Keratinocyte (primary cell): ENCODE data around the gene NCF4. TPM values are rescaled to one million over a fixed set of nuclear protein-coding genes. Genes with fewer than 3 reads are reported as not detected.

Source experiments
- DNase-seq: peaks from one replicate; pipeline ENCODE4 v3.0.0-alpha.2; 2011; ENCODE audit warnings: low read depth, missing footprints, low spot score
- FAIRE-seq: peaks from 2 replicates; lab custom pipeline; 2011; peaks lifted over from hg19 to GRCh38; lab: Jason Lieb, UNC
- H2AFZ ChIP-seq: 2 replicates; pipeline ENCODE4 v1.6.0; 2012; ENCODE audit warnings: low read length, control low read depth, inconsistent platforms; ENCODE audit not compliant: control insufficient read depth
- H3K27ac ChIP-seq: 2 replicates; pipeline ENCODE4 v1.5.1; 2011; ENCODE audit warnings: low read length; ENCODE audit not compliant: control insufficient read depth, insufficient read depth
- H3K27me3 ChIP-seq: 3 replicates; pipeline ENCODE4 v1.6.0; 2011; ENCODE audit warnings: low read length; ENCODE audit not compliant: control insufficient read depth, insufficient read depth; ENCODE audit errors: extremely low read depth
- H3K36me3 ChIP-seq, 2 experiments: 2 replicates in 1 of 2; 3 replicates in 1 of 2; pipeline ENCODE4 v1.5.1; 2011; ENCODE audit warnings: low read length in 2 of 2, mild to moderate bottlenecking in 1 of 2; ENCODE audit not compliant: control insufficient read depth in 2 of 2, insufficient read depth in 2 of 2; ENCODE audit errors: extremely low read depth in 1 of 2
- H3K4me1 ChIP-seq: 3 replicates; pipeline ENCODE4 v1.5.1; 2011; ENCODE audit warnings: low read length; ENCODE audit not compliant: control insufficient read depth, insufficient read depth; ENCODE audit errors: extremely low read depth
- H3K4me2 ChIP-seq: 3 replicates; pipeline ENCODE4 v1.6.0; 2011; ENCODE audit warnings: low read depth, low read length; ENCODE audit not compliant: control insufficient read depth, insufficient read depth; ENCODE audit errors: extremely low read depth
- H3K4me3 ChIP-seq, 3 experiments: fragments of 200-600 bp in 1 of 3; sonication (generic) in 1 of 3; 2 replicates in 2 of 3; 3 replicates in 1 of 3; pipeline ENCODE4 v1.5.1; 2011 to 2016; ENCODE audit warnings: low read length in 3 of 3, mild to moderate bottlenecking in 3 of 3, control low read depth in 2 of 3, inconsistent platforms in 1 of 3, low read depth in 1 of 3, mixed read lengths in 1 of 3, mixed run types in 1 of 3, moderate library complexity in 1 of 3; ENCODE audit not compliant: control insufficient read depth in 2 of 3, insufficient read depth in 2 of 3; ENCODE audit errors: extremely low read depth in 1 of 3
- H3K79me2 ChIP-seq: 2 replicates; pipeline ENCODE4 v1.6.0; 2012; ENCODE audit warnings: low read length; ENCODE audit not compliant: control insufficient read depth, insufficient read depth
- H3K9ac ChIP-seq: 3 replicates; pipeline ENCODE4 v1.6.0; 2011; ENCODE audit warnings: low read length; ENCODE audit not compliant: control insufficient read depth, insufficient read depth; ENCODE audit errors: extremely low read depth
- H3K9me1 ChIP-seq: 3 replicates; pipeline ENCODE4 v1.6.0; 2011; ENCODE audit warnings: low read length; ENCODE audit not compliant: control insufficient read depth, insufficient read depth; ENCODE audit errors: extremely low read depth
- H3K9me3 ChIP-seq: 2 replicates; pipeline ENCODE4 v1.5.1; 2012; ENCODE audit warnings: low read depth, low read length; ENCODE audit not compliant: control insufficient read depth
- H4K20me1 ChIP-seq: 3 replicates; pipeline ENCODE4 v1.6.0; 2011; ENCODE audit warnings: low read length; ENCODE audit not compliant: control insufficient read depth, insufficient read depth; ENCODE audit errors: extremely low read depth
- CTCF ChIP-seq, 3 experiments: IDR thresholded peaks in 1 of 3; conservative IDR thresholded peaks in 1 of 3; optimal IDR thresholded peaks in 1 of 3; 2 replicates in 2 of 3; 3 replicates in 1 of 3; pipeline versions ENCODE3 to v1.5.1; 2011; ENCODE audit warnings: low read length in 3 of 3, mild to moderate bottlenecking in 3 of 3, moderate library complexity in 2 of 3, control low read depth in 1 of 3, inconsistent platforms in 1 of 3; ENCODE audit not compliant: insufficient read depth in 2 of 3; ENCODE audit errors: extremely low read depth in 1 of 3
- EZH2 ChIP-seq: IDR thresholded peaks from one replicate; pipeline ENCODE4 v1.6.1; 2012; ENCODE audit warnings: inconsistent platforms, mild to moderate bottlenecking, low read length, moderate library complexity
- dilution Hi-C: fragments of 300-500 bp; cut with MboI; formaldehyde crosslinking; loops from one replicate; pipeline ENCODE4 v1.7.0; 2020; ENCODE audit warnings: low sequenced_read_pairs; ENCODE audit not compliant: extremely low pct_ligation_motif_present
- polyA plus RNA-seq, 5 experiments: library from polyadenylated mRNA; depleted of rRNA in 3 of 5; stranded (reverse) in 3 of 5; stranded (forward) in 1 of 5; unstranded in 1 of 5; fragments of >200 nt; gene quantifications; 1 replicate in 1 of 5; 2 replicates in 3 of 5; 3 replicates in 1 of 5; pipeline versions ENCODE4 v1.2.1 to v1.2.3, GENCODE V29; 2011 to 2012; ENCODE audit warnings: missing spikeins in 2 of 5, low read depth in 1 of 5, low replicate concordance in 1 of 5

The NCF4 gene
- polyA plus RNA-seq, 1 donor (not counting 4 experiments of a cell fraction or from before 2014, with no cell fraction given), result 0.42 TPM

GRCh38 chr22:36879775-36880174, 19.0 kb downstream of the NCF4 start:
- Histone ChIP-seq H3K4me1 (no peaks in the 10 kb centered on the region), H3K27ac (no peak overlapping the region), H3K79me2 (no peaks in the 10 kb centered on the region), H2AFZ (no peak overlapping the region), H3K4me3 (no peak overlapping the region), H3K4me2 (no peak overlapping the region), H3K9ac (no peak overlapping the region), H3K9me1 (no peaks in the 10 kb centered on the region), H4K20me1 (no peaks in the 10 kb centered on the region), H3K36me3 (no peaks in the 10 kb centered on the region), H3K9me3 (no peaks in the 10 kb centered on the region), H3K27me3 (peaks cover 4% of the 10 kb centered on the region)
- FAIRE-seq (no peak), DNase-seq (no peak)
- TF ChIP-seq EZH2 (no peak), CTCF (optimal IDR thresholded peaks at IDR 0.05 in 1 of 3, IDR thresholded peaks at IDR 0.05 in 1 of 3, conservative IDR thresholded peaks at IDR 0.05 in 1 of 3; ENCODE audit: extremely low read depth in 1 of 3, insufficient read depth in 2 of 3, low read length in 3 of 3) (no peak)
- dilution Hi-C loops, result no loop called here

- dilution Hi-C loops, result no loop called here
- DNase-seq (no peak), FAIRE-seq (no peak)
- Histone ChIP-seq H3K36me3 (no peaks in the 10 kb centered on the region), H3K27ac (no peak overlapping the region), H3K9ac (no peak overlapping the region), H3K9me1 (no peaks in the 10 kb centered on the region), H2AFZ (no peak overlapping the region), H3K27me3 (peaks cover 4% of the 10 kb centered on the region), H3K79me2 (no peaks in the 10 kb centered on the region), H3K4me1 (no peaks in the 10 kb centered on the region), H4K20me1 (no peaks in the 10 kb centered on the region), H3K9me3 (no peaks in the 10 kb centered on the region), H3K4me2 (no peak overlapping the region), H3K4me3 (no peak overlapping the region)
- TF ChIP-seq CTCF (optimal IDR thresholded peaks at IDR 0.05 in 1 of 3, IDR thresholded peaks at IDR 0.05 in 1 of 3, conservative IDR thresholded peaks at IDR 0.05 in 1 of 3; ENCODE audit: extremely low read depth in 1 of 3, insufficient read depth in 2 of 3, low read length in 3 of 3), result no peak
Measured at GRCh38 chr22:36881504-36882245, 20.9 kb downstream of the NCF4 start.
